ENCODE data around the gene SRRM2. TPM values are rescaled to one million over a fixed set of nuclear protein-coding genes. Genes with fewer than 3 reads are reported as not detected.

SRRM2 gene
- total RNA-seq, 1 experiment from 2014 or later, result 746 TPM

DNA sequence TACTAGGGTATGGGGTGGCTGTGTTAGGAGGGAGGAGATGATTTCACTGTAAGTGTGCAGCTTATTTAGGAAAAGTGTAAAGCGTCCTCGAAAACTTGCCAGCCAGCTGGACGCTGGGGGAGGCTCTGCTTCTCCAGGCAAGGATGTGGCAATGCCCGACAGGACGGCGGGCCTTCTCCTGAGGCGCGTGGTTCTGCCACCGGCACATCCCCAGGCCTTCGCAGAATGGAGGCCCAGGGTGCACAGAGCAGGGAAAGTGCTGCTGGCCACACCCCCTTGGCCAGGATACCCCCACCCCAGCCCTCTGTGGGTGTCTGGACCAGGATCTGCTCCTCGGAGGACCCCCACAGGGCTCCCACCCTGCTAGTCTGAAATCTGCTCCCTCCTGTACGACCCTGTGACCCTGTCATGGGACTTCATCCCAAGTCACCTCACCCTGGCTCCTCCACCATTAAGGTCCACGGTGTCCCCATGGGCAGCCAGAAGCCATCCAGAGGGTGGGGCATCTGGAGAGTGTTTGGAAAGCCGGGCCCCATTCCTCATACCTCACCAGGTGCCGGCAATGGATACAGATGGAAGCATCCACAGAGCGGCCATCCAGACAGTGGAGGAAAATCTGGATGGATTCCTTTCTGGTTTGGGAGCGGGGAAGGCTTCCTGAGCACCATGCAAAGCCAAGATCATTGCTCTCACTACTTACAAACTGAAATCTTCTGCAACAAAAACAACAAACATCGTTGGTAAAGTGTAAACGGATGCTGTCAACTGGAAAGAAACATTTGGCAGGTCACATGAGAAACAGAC lies 9.2 kb upstream of the SRRM2 start:
- Histone ChIP-seq H3K4me1 (replicated peaks; ENCODE audit: insufficient read depth) (no peaks in the 10 kb centered on the region), H3K4me2 (no peak overlapping the region), H2AFZ (no peak overlapping the region), H3K4me3 (no peak overlapping the region), H3K27me3 (ENCODE audit: insufficient read depth, low read depth) (no peaks in the 10 kb centered on the region), H3K79me2 (ENCODE audit: low read depth) (no peaks in the 10 kb centered on the region), H3K9me3 (ENCODE audit: insufficient read depth, low read depth) (no peaks in the 10 kb centered on the region), H3K27ac (no peak overlapping the region), H4K20me1 (ENCODE audit: insufficient read depth) (no peaks in the 10 kb centered on the region), H3K9me2 (ENCODE audit: insufficient read depth) (no peaks in the 10 kb centered on the region), H3F3A (ENCODE audit: insufficient read depth, low read depth) (no peaks in the 10 kb centered on the region), H3K36me3 (ENCODE audit: low read depth) (no peaks in the 10 kb centered on the region)
- no TSS peak for BruUV-seq (replicated peaks)
- intact Hi-C loops (cut with micrococcal nuclease; ENCODE audit: unreplicated experiment), result no loop called here
- no peak for DNase-seq
- CTCF ChIA-PET, result no interaction called here
- TF ChIP-seq, protein P1, sequence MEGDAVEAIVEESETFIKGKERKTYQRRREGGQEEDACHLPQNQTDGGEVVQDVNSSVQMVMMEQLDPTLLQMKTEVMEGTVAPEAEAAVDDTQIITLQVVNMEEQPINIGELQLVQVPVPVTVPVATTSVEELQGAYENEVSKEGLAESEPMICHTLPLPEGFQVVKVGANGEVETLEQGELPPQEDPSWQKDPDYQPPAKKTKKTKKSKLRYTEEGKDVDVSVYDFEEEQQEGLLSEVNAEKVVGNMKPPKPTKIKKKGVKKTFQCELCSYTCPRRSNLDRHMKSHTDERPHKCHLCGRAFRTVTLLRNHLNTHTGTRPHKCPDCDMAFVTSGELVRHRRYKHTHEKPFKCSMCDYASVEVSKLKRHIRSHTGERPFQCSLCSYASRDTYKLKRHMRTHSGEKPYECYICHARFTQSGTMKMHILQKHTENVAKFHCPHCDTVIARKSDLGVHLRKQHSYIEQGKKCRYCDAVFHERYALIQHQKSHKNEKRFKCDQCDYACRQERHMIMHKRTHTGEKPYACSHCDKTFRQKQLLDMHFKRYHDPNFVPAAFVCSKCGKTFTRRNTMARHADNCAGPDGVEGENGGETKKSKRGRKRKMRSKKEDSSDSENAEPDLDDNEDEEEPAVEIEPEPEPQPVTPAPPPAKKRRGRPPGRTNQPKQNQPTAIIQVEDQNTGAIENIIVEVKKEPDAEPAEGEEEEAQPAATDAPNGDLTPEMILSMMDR (conservative IDR thresholded peaks at IDR 0.05), result no peak
- POLR2A ChIA-PET (ENCODE audit: unreplicated experiment), result no interaction called here

GRCh38 chr16:2744711-2745110 lies 7.7 kb upstream of the SRRM2 start:
- ChIA-PET CTCF (no interaction called here), POLR2A (ENCODE audit: unreplicated experiment) (interaction anchor here (0.7 kb wide), 1 partner anchor 85 kb away, joined by 4 read pairs; no protein-coding TSS in a partner anchor)
- Histone ChIP-seq H4K20me1 (ENCODE audit: insufficient read depth) (no peaks in the 10 kb centered on the region), H3K4me2 (no peak overlapping the region), H3K4me1 (replicated peaks; ENCODE audit: insufficient read depth) (no peaks in the 10 kb centered on the region), H3K27ac (no peak overlapping the region), H2AFZ (no peak overlapping the region), H3K36me3 (ENCODE audit: low read depth) (no peaks in the 10 kb centered on the region), H3K9me3 (ENCODE audit: insufficient read depth, low read depth) (no peaks in the 10 kb centered on the region), H3K79me2 (ENCODE audit: low read depth) (peaks cover 4% of the 10 kb centered on the region; the same call in 1 of the 2 replicates), H3F3A (ENCODE audit: insufficient read depth, low read depth) (no peaks in the 10 kb centered on the region), H3K27me3 (ENCODE audit: insufficient read depth, low read depth) (no peaks in the 10 kb centered on the region), H3K4me3 (no peak overlapping the region), H3K9me2 (ENCODE audit: insufficient read depth) (no peaks in the 10 kb centered on the region)
- intact Hi-C loops (cut with micrococcal nuclease; ENCODE audit: unreplicated experiment), result no loop called here
- BruUV-seq (replicated peaks), result no TSS peak
- no peak for DNase-seq
- TF ChIP-seq EZH2 (IDR thresholded peaks at IDR 0.05; ENCODE audit: low read depth), result no peak
- TF ChIP-seq, protein P1 (conservative IDR thresholded peaks at IDR 0.05), result no peak

DNA sequence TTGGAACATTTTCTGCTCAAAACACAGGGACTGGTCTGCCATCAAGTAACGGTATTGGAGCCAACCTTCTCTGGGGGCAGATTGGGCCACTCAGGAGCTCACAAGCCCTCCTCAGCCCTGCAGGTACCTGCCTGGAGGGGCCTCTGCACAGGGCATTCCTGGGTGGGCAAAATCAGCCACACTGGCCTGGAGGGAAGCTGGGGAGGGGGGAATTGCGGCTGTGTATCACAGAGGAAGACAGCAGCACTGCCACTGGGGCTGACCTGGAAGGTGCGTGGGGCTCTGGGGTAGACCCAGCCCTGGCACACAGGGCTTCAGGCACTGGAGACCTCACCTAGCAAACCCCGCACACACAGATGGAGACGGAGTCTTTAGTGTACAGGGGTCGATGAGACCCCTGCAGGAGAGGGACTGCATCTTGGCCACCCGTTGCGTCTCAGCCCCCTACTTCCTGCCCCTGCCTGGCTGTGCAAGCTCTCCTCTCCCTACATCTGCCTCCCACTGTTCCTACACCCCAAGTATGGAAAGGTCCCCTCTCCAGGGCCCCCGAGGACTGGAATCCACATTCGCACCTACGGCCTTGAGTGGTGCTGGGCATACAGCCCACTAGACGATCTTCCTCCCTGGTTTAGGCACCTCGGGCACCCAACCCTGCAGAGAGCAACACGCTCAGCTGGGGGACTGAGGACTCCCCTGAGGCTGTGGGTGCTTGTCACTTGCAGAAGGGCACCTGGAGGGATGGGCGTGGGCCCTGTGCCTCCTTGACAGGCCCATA lies 7.1 kb upstream of the SRRM2 start:
- CTCF ChIA-PET, result no interaction called here
- intact Hi-C loops (cut with micrococcal nuclease; ENCODE audit: unreplicated experiment), result no loop called here
- Histone ChIP-seq H3K9me3 (ENCODE audit: insufficient read depth, low read depth) (no peaks in the 10 kb centered on the region), H3K4me2 (no peak overlapping the region), H3K27me3 (ENCODE audit: insufficient read depth, low read depth) (no peaks in the 10 kb centered on the region), H3K4me3 (no peak overlapping the region), H3K36me3 (ENCODE audit: low read depth) (no peaks in the 10 kb centered on the region), H3F3A (ENCODE audit: insufficient read depth, low read depth) (no peaks in the 10 kb centered on the region), H3K79me2 (ENCODE audit: low read depth) (peaks cover 10% of the 10 kb centered on the region; the same call in 1 of the 2 replicates), H3K4me1 (replicated peaks; ENCODE audit: insufficient read depth) (peaks cover 1% of the 10 kb centered on the region), H3K9me2 (ENCODE audit: insufficient read depth) (no peaks in the 10 kb centered on the region), H2AFZ (no peak overlapping the region), H3K27ac (no peak overlapping the region), H4K20me1 (ENCODE audit: insufficient read depth) (no peaks in the 10 kb centered on the region)
- no peak for DNase-seq
- POLR2A ChIA-PET (ENCODE audit: unreplicated experiment), result interaction anchor here (0.6 to 0.7 kb wide), 3 partner anchors 84 to 223 kb away, joined by 3 to 19 read pairs (median 4); no protein-coding TSS in a partner anchor
- no TSS peak for BruUV-seq (replicated peaks)
- no peak for TF ChIP-seq EZH2 (IDR thresholded peaks at IDR 0.05; ENCODE audit: low read depth)
- TF ChIP-seq, protein P1 (conservative IDR thresholded peaks at IDR 0.05), result no peak

All from PC-9 (cell line).